ENCODE data around the gene AGFG2.

Gene AGFG2

GRCh38 chr7:100613412-100614175 is 74.6 kb downstream of the AGFG2 start:
- DNase-seq (ENCODE audit: low spot score): no peak

GRCh38 chr7:100614308-100614861 is 75.4 kb downstream of the AGFG2 start:
- DNase-seq (ENCODE audit: low spot score): no peak

All from germinal center (tissue), 1 donor.